Measurements from ENCODE around the gene CAMSAP1.

DNA sequence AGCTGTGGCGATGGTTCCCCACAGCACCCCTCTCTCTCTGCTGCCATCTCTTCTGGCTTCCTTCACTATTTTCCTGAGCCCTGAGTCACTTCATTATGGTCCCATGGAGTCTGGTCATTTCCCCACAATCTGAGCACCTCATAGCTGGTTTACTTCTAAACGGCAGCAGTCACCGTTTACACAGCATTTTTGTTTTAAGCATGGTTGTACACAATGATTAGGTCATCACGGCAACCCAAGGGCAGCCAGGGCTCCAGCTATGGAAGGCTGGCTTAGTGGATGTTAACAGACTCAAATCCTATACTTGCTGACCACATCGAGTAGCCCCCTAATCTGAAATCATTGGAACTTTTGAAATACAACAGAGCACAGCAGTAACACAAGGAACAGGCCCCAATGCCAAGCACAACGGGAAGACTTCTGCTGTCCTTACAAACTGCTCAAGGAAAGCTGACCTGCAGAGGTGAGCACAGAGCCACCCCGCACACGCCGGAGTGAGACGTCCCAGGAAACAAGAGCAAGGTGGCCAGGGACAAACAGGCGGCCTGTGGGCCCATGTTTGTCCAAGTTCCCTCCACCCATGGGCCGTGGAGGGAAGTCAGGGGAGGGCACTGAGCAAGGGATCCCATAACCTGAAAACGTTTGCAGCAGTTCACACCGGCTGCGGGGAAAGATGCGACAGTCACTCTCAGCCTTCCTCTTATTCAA lies 22.9 kb downstream of the CAMSAP1 start:
- TF ChIP-seq, protein P1, sequence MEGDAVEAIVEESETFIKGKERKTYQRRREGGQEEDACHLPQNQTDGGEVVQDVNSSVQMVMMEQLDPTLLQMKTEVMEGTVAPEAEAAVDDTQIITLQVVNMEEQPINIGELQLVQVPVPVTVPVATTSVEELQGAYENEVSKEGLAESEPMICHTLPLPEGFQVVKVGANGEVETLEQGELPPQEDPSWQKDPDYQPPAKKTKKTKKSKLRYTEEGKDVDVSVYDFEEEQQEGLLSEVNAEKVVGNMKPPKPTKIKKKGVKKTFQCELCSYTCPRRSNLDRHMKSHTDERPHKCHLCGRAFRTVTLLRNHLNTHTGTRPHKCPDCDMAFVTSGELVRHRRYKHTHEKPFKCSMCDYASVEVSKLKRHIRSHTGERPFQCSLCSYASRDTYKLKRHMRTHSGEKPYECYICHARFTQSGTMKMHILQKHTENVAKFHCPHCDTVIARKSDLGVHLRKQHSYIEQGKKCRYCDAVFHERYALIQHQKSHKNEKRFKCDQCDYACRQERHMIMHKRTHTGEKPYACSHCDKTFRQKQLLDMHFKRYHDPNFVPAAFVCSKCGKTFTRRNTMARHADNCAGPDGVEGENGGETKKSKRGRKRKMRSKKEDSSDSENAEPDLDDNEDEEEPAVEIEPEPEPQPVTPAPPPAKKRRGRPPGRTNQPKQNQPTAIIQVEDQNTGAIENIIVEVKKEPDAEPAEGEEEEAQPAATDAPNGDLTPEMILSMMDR (IDR thresholded peaks at IDR 0.05) = no peak
- no peak for TF ChIP-seq EZH2 (IDR thresholded peaks at IDR 0.05; ENCODE audit: borderline replicate concordance, insufficient read depth, low read depth, low read length, poor library complexity, severe bottlenecking)
